Gastroesophageal sphincter (tissue), 3 donors: Measurements from ENCODE around the gene SLX9.

Source experiments
- CTCF ChIP-seq, 4 experiments: fragments of 200-600 bp in 2 of 4; fragments of 450-650 bp in 2 of 4; sonication (generic) in 1 of 4; IDR thresholded peaks; one replicate each; pipeline ENCODE4 v1.5.1; 2017 to 2019; ENCODE audit warnings: antibody characterized with exemption in 4 of 4, mild to moderate bottlenecking in 2 of 4, moderate library complexity in 2 of 4
- EP300 ChIP-seq: sonication (generic); formaldehyde crosslinking; IDR thresholded peaks from one replicate; pipeline ENCODE4 v1.6.1; 2017; ENCODE audit warnings: antibody characterized with exemption, mild to moderate bottlenecking
- POLR2AphosphoS5 ChIP-seq: sonication (generic); formaldehyde crosslinking; IDR thresholded peaks from one replicate; pipeline ENCODE4 v1.6.1; 2017; ENCODE audit warnings: antibody characterized with exemption

GRCh38 chr21:45006536-45007095, 66.8 kb downstream of the SLX9 start:
- TF ChIP-seq CTCF (IDR thresholded peaks at IDR 0.05) (no peak), POLR2AphosphoS5 (no peak), EP300 (no peak)
